Choroid plexus epithelial cell (primary cell): ENCODE results near the gene VPS39.

Source experiments
- DNase-seq: peaks from one replicate; pipeline ENCODE4 v3.0.0-alpha.2; 2010; ENCODE audit warnings: low read depth
- H3K4me3 ChIP-seq: 2 replicates; pipeline ENCODE4 v1.5.1; 2011; ENCODE audit warnings: low read depth, mild to moderate bottlenecking, control low read depth, low read length, moderate library complexity
- TF ChIP-seq, protein P1 (sequence below): conservative IDR thresholded peaks from 2 replicates; pipeline ENCODE4 v1.5.1; 2011; ENCODE audit warnings: low read depth, mild to moderate bottlenecking, control low read depth, inconsistent platforms, low read length, moderate library complexity

VPS39 gene

DNA sequence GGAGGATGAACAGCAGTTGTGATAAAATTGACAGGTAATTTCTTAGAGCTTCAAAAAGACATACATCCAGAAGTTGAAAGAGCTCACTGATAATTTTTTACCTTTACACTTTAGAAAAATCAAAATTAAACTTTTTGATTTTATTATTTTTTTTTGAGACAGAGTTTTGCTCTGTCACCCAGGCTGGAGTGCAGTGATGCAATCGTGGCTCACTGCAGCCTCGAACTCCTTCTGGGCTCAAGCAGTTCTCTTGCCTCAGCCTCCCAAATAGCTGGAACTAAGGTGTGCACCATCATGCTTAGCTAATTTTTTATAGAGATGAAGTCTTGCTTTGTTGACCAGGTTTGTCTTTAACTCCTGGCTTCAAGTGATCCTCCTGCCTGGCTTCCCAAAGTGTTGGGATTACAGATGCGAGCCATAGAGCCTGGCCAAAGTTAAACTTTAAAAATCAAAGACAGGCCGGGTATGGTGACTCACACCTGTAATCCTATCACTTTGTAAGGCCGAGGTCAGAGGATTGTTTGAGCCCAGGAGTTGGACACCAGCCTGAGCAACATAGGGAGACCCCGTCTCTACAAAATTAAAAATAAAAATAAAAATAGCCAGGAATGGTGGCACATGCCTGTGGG is 73.4 kb downstream of the VPS39 start:
- TF ChIP-seq, protein P1, sequence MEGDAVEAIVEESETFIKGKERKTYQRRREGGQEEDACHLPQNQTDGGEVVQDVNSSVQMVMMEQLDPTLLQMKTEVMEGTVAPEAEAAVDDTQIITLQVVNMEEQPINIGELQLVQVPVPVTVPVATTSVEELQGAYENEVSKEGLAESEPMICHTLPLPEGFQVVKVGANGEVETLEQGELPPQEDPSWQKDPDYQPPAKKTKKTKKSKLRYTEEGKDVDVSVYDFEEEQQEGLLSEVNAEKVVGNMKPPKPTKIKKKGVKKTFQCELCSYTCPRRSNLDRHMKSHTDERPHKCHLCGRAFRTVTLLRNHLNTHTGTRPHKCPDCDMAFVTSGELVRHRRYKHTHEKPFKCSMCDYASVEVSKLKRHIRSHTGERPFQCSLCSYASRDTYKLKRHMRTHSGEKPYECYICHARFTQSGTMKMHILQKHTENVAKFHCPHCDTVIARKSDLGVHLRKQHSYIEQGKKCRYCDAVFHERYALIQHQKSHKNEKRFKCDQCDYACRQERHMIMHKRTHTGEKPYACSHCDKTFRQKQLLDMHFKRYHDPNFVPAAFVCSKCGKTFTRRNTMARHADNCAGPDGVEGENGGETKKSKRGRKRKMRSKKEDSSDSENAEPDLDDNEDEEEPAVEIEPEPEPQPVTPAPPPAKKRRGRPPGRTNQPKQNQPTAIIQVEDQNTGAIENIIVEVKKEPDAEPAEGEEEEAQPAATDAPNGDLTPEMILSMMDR = no peak
- DNase-seq = no peak
- H3K4me3 ChIP-seq = no peak overlapping the region

DNA sequence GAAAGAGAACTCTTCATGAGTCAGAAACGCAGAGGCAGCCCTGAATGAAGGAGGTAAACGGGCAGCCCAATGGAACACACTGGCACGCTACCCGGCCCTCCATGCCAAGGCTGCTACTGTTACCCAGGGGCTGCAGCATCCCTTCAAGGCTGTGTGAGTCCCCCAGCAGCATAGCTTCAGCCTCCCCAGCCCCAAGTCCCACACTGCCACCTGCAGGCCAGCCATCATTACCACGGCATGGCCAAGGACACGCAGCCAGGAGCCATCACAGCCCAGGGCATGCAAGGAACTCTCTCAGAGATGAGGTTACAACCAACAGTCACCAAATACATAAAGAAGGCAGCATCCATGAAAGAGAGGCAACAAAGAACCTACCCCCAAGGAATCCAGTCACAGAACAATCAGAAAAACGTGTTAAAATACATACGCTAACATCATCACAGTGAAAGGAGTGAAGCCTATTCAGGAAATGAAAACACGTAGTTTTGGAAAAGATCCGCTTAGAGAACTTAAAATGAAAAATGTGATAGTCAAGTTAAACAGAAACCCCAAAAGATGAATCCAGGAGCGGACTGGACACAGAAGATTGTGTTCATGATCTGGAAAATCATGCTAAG is 74.1 kb downstream of the VPS39 start:
- peak; percentile 63 for DNase-seq
- TF ChIP-seq, protein P1 = peak; percentile 87
- H3K4me3 ChIP-seq = no peak overlapping the region

DNA sequence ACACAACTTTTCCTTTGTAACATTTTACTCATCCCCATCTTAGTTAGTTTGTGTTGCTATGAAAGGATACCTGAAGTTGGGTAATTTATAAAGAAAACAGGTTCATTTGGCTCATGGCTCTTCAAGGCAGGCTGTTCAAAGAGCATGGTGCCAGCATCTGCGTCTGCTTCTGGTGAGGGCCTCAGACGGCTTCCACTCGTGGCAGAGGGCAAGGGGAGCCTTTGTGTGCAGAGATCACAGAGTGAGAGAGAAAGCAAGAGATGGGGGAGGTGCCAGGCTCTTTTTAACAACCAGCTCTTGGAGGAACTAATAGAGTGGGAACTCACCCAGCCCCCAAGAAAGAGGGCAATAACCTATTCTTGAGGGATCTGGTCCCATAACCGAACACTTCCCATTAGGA is 74.7 kb downstream of the VPS39 start:
- no peak overlapping the region for H3K4me3 ChIP-seq
- DNase-seq = no peak
- TF ChIP-seq, protein P1 = no peak

DNA sequence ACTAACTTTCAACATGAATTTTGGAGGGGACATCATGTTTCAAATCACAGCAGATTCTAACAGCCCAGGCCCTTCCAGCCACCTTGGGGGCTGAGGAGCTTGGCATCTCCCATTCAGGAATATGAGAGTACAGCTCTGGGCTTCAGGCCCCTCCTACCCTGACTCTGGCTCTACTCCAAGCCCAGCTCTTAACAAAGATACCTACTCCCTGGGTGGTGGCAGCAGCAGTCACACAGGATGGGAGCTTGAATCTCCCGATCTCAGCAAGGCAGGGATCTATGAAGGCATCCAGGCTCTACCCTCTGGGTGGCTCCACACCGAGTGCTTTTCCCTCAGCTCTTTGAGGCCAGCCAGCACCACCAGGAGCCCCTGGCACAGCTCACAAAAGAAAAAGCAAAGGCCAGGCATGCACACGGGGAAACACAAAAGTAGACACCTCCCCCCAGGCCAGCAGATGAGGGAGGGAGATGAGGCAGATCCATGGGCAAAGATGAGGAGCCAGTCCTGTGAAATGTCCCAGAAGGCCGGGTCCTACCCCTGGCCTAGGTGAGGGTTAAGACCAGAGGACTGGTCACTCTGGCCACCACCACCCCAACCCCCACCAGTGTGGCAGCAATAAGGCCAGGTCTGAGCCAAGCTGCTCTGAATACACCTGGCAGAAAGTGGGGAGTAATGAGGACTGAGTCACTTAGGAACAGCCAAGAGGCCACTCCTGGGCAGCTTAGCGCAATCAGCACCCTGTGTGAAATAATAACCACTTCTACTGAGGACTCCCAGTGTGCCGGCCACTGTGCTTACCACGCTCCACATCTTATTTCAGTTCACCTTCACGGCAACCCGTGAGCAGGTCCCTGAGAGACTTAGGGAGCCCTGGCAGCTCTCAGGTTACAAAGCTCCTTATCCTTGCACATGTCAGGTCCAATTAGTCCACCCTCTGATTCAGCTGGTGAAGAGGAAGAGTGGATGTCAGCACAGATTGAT is 76.0 kb downstream of the VPS39 start:
- TF ChIP-seq, protein P1 = no peak
- DNase-seq = peak; percentile 32

DNA sequence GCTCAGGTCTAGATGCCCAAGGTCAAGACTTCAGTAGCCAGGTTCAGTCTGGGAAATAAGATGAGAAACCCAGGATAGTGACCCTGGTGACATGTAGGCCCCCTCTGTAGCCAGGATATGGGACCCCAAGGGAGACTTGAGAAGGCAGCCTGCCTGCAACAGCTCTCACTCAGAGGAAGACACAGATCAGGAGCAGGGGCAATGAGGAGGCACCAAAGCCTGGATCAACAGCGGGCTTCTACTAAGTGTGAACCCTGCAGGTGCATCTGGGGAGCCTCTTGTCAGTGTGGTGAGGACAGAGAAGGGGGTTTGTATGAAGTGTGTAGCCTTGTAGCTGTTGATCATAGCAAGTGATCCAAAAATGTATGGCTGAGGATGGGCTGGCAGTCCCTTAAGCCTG is 77.1 kb downstream of the VPS39 start:
- H3K4me3 ChIP-seq = no peak overlapping the region
- no peak for DNase-seq
- TF ChIP-seq, protein P1 = no peak

More for the DNA sequence above, 76.0 kb downstream of the VPS39 start:
- H3K4me3 ChIP-seq = no peak overlapping the region

DNA sequence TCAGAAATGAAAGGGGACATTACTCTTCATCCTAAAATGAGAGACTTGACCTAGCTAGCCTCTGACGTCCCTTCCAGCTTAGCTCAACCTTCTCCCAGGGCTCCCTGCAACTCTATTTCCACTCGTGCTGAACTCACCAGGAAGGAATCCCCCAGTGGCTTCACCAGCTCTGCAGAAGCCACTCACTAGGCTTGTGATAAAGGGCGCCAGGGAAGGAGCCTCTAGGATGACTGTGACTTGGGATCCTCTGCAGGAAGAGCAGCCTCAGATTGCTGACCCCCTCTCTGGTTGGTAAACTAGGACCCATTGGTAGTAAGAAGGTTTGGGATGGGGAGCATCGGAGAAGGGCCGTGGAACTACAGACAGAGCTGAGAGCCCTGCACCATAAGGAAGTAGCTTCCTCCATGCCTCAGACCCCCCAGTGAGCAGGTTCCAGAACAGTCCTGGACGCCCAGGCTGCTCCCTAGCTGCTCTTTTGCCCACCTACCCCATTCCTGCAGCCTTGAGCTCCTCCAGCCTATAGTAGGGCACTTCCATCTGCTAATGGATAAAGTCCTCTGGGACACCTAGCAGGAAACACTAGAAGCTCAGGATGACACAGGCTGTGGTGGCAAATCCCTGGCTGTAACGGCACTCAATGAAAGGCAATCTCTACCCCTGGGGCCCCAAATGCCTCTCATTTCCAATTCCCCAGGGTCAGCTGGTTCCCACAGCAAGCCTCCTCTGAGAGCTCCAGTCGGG is 77.7 kb downstream of the VPS39 start:
- TF ChIP-seq, protein P1 = no peak
- H3K4me3 ChIP-seq = no peak overlapping the region
- DNase-seq = no peak
